IMR-90 (cell line): Measurements from ENCODE around the gene FTO.

Experiments
- BHLHE40 ChIP-seq: fragments of 150-350 bp; IDR thresholded peaks from 2 replicates; pipeline ENCODE4 v1.6.1; 2016; ENCODE audit warnings: mild to moderate bottlenecking, low read depth, low read length
- CHD1 ChIP-seq: IDR thresholded peaks from 2 replicates; pipeline ENCODE4 v1.6.1; 2012; ENCODE audit warnings: low read depth, low read length, improper control_type of control experiment
- CTCF ChIP-seq: conservative IDR thresholded peaks from 2 replicates; pipeline ENCODE4 v1.5.1; 2012; ENCODE audit warnings: mild to moderate bottlenecking, low read depth, low read length, improper control_type of control experiment
- ELK1 ChIP-seq: fragments of 150-350 bp; IDR thresholded peaks from 2 replicates; pipeline ENCODE4 v1.6.1; 2016; ENCODE audit warnings: low read depth, mild to moderate bottlenecking, low read length, moderate library complexity, borderline replicate concordance
- MAFK ChIP-seq: IDR thresholded peaks from 2 replicates; pipeline ENCODE4 v1.6.1; 2012; ENCODE audit warnings: low read depth, low read length, improper control_type of control experiment
- NFE2L2 ChIP-seq: fragments of 150-350 bp; IDR thresholded peaks from 2 replicates; pipeline ENCODE4 v1.6.1; 2016; ENCODE audit warnings: low read depth, mild to moderate bottlenecking, low read length
- POLR2A ChIP-seq: IDR thresholded peaks from 2 replicates; pipeline ENCODE4 v1.6.1; 2012; ENCODE audit warnings: mild to moderate bottlenecking, low read depth, low read length
- RCOR1 ChIP-seq: IDR thresholded peaks from 2 replicates; pipeline ENCODE4 v1.6.1; 2012; ENCODE audit warnings: mild to moderate bottlenecking, low read length, improper control_type of control experiment; ENCODE audit not compliant: insufficient replicate concordance
- RFX5 ChIP-seq: IDR thresholded peaks from 2 replicates; pipeline ENCODE4 v1.8.0; 2012; ENCODE audit warnings: low read depth, mild to moderate bottlenecking, low read length, moderate library complexity
- USF2 ChIP-seq: fragments of 150-350 bp; IDR thresholded peaks from 2 replicates; pipeline ENCODE4 v1.6.1; 2017; ENCODE audit warnings: mild to moderate bottlenecking, antibody characterized with exemption, low read length, low read depth

- TF ChIP-seq CTCF (no peak), POLR2A (no peak), RCOR1 (no peak), RFX5 (no peak), BHLHE40 (no peak), USF2 (no peak), MAFK (no peak), CHD1 (no peak), ELK1 (no peak), NFE2L2 (no peak)
Measured at GRCh38 chr16:54099627-54100026, 395.7 kb downstream of the FTO start.
